Neural cell (in vitro differentiated cells): ENCODE results near the gene C10orf90. TPM values are rescaled to one million over a fixed set of nuclear protein-coding genes. Genes with fewer than 3 reads are reported as not detected.

Experiments
- H2AFZ ChIP-seq: fragments of 200-600, 300-800 bp; sonication (generic), shearing (Covaris generic); 2 replicates; pipeline ENCODE4 v1.6.0; 2014; ENCODE audit warnings: low read depth, mild to moderate bottlenecking, antibody characterized with exemption, low read length, moderate library complexity
- H3F3A ChIP-seq: fragments of 200-600 bp; shearing (Covaris generic); 2 replicates; pipeline ENCODE4 v1.6.1; 2016; ENCODE audit warnings: mild to moderate bottlenecking, moderate library complexity, mixed read lengths, antibody characterized with exemption, low read length; ENCODE audit not compliant: insufficient read depth, poor library complexity, severe bottlenecking
- H3K27ac ChIP-seq: fragments of 200-600, 300-800 bp; sonication (generic), shearing (Covaris generic); 2 replicates; pipeline ENCODE4 v1.5.1; 2014; ENCODE audit warnings: mild to moderate bottlenecking, low read length, moderate library complexity
- H3K27me3 ChIP-seq: fragments of 300-800, 200-600 bp; sonication (generic), shearing (Covaris generic); 2 replicates; pipeline ENCODE4 v1.6.0; 2014; ENCODE audit warnings: mild to moderate bottlenecking, low read depth, low read length, moderate library complexity; ENCODE audit not compliant: insufficient read depth
- H3K36me3 ChIP-seq: fragments of 300-800, 200-600 bp; sonication (generic), shearing (Covaris generic); 2 replicates; pipeline ENCODE4 v1.5.1; 2014; ENCODE audit warnings: mild to moderate bottlenecking, antibody characterized with exemption, low read length, moderate library complexity; ENCODE audit not compliant: insufficient read depth
- H3K4me2 ChIP-seq: fragments of 300-800, 200-600 bp; sonication (generic), shearing (Covaris generic); 2 replicates; pipeline ENCODE4 v1.6.0; 2014; ENCODE audit warnings: mild to moderate bottlenecking, low read length
- H3K4me3 ChIP-seq: fragments of 300-800, 200-600 bp; sonication (generic), shearing (Covaris generic); 2 replicates; pipeline ENCODE4 v1.5.1; 2014; ENCODE audit warnings: mild to moderate bottlenecking, low read length, moderate library complexity
- H3K79me2 ChIP-seq: fragments of 200-600 bp; shearing (Covaris generic); replicated peaks from 2 replicates; pipeline ENCODE4 v1.6.0; 2014; ENCODE audit warnings: mild to moderate bottlenecking, low read length, moderate library complexity; ENCODE audit not compliant: insufficient read depth
- H3K9ac ChIP-seq: fragments of 300-800, 200-600 bp; sonication (generic), shearing (Covaris generic); 2 replicates; pipeline ENCODE4 v1.6.1; 2016; ENCODE audit warnings: mild to moderate bottlenecking, low read length, mixed read lengths
- H3K9me2 ChIP-seq: fragments of 200-600 bp; shearing (Covaris generic); 2 replicates; pipeline ENCODE4 v1.6.1; 2016; ENCODE audit warnings: mild to moderate bottlenecking, low read length, mixed read lengths; ENCODE audit not compliant: insufficient read depth
- H3K9me3 ChIP-seq: fragments of 200-600, 300-800 bp; sonication (generic), shearing (Covaris generic); 2 replicates; pipeline ENCODE4 v1.6.1; 2016; ENCODE audit warnings: mild to moderate bottlenecking, mixed run types, low read length, moderate library complexity, mixed read lengths
- H4K20me1 ChIP-seq: fragments of 200-600 bp; shearing (Covaris generic); 2 replicates; pipeline ENCODE4 v1.6.1; 2016; ENCODE audit warnings: mild to moderate bottlenecking, mixed run types; ENCODE audit not compliant: insufficient read depth
- CTCF ChIP-seq: fragments of 450-650 bp; IDR thresholded peaks from 2 replicates; pipeline ENCODE4 v1.5.1; 2014; ENCODE audit warnings: antibody characterized with exemption, mild to moderate bottlenecking, moderate library complexity; ENCODE audit not compliant: poor library complexity, severe bottlenecking
- EP300 ChIP-seq: fragments of 450-650 bp; conservative IDR thresholded peaks from 2 replicates; pipeline ENCODE4 v1.6.1; 2014; ENCODE audit warnings: antibody characterized with exemption, mild to moderate bottlenecking, moderate library complexity; ENCODE audit not compliant: poor library complexity, severe bottlenecking
- EZH2 ChIP-seq: fragments of 200-600, 300-800 bp; shearing (Covaris generic), sonication (generic); IDR thresholded peaks from 2 replicates; pipeline ENCODE4 v1.6.1; 2014; ENCODE audit warnings: antibody characterized with exemption, low read length, borderline replicate concordance, mild to moderate bottlenecking; ENCODE audit not compliant: insufficient read depth, poor library complexity, severe bottlenecking
- MXI1 ChIP-seq: fragments of 450-650 bp; conservative IDR thresholded peaks from 2 replicates; pipeline ENCODE4 v1.6.1; 2014; ENCODE audit warnings: antibody characterized with exemption, mild to moderate bottlenecking; ENCODE audit not compliant: poor library complexity, severe bottlenecking
- POLR2AphosphoS5 ChIP-seq: IDR thresholded peaks from 2 replicates; pipeline ENCODE4 v1.6.1; 2012
- RAD21 ChIP-seq: fragments of 450-650 bp; conservative IDR thresholded peaks from 2 replicates; pipeline ENCODE4 v1.6.1; 2014; ENCODE audit warnings: antibody characterized with exemption, mild to moderate bottlenecking, moderate library complexity
- REST ChIP-seq: IDR thresholded peaks from 2 replicates; pipeline ENCODE4 v1.6.1; 2012; ENCODE audit warnings: borderline replicate concordance
- SMC3 ChIP-seq: fragments of 450-650 bp; conservative IDR thresholded peaks from 2 replicates; pipeline ENCODE4 v1.6.1; 2014; ENCODE audit warnings: antibody characterized with exemption, mild to moderate bottlenecking, moderate library complexity; ENCODE audit not compliant: poor library complexity
- TAF1 ChIP-seq: IDR thresholded peaks from 2 replicates; pipeline ENCODE4 v1.6.1; 2012; ENCODE audit warnings: low read depth
- polyA plus RNA-seq: library from polyadenylated mRNA; depleted of rRNA; stranded (reverse); fragments of >200 nt; gene quantifications from 2 replicates; pipeline ENCODE4 v1.2.3, GENCODE V29; 2014

The C10orf90 gene
- polyA plus RNA-seq, 1 donor from 2014 or later: not detected

GRCh38 chr10:126712681-126713080 is 42.2 kb upstream of the C10orf90 start:
- Histone ChIP-seq H3K4me3 (no peak overlapping the region), H2AFZ (no peak overlapping the region), H3K79me2 (no peaks in the 10 kb centered on the region), H3K4me2 (no peak overlapping the region), H3K9ac (no peak overlapping the region), H3K27me3 (no peaks in the 10 kb centered on the region), H3K9me3 (no peaks in the 10 kb centered on the region), H3K27ac (no peak overlapping the region), H3F3A (no peaks in the 10 kb centered on the region), H3K9me2 (no peaks in the 10 kb centered on the region), H4K20me1 (no peaks in the 10 kb centered on the region), H3K36me3 (no peaks in the 10 kb centered on the region)
- TF ChIP-seq REST (no peak), MXI1 (no peak), RAD21 (no peak), EP300 (no peak), EZH2 (no peak), CTCF (no peak), SMC3 (no peak), POLR2AphosphoS5 (no peak), TAF1 (no peak)

- Histone ChIP-seq H3K4me3 (no peak overlapping the region), H3K9me3 (no peaks in the 10 kb centered on the region), H3K36me3 (no peaks in the 10 kb centered on the region), H3K79me2 (no peaks in the 10 kb centered on the region), H3K9me2 (no peaks in the 10 kb centered on the region), H3K27ac (no peak overlapping the region), H3K4me2 (no peak overlapping the region), H3K9ac (no peak overlapping the region), H4K20me1 (no peaks in the 10 kb centered on the region), H3F3A (no peaks in the 10 kb centered on the region), H3K27me3 (no peaks in the 10 kb centered on the region), H2AFZ (no peak overlapping the region)
- TF ChIP-seq MXI1 (no peak), RAD21 (no peak), POLR2AphosphoS5 (no peak), REST (no peak), EP300 (no peak), CTCF (no peak), SMC3 (no peak), EZH2 (no peak), TAF1 (no peak)
Observed at GRCh38 chr10:126705951-126706565, 35.6 kb upstream of the C10orf90 start.
